Smooth muscle cell of trachea (primary cell): ENCODE measurements around the gene C9orf153. TPM values are rescaled to one million over a fixed set of nuclear protein-coding genes. Genes with fewer than 3 reads are reported as not detected.

Source experiments
- total RNA-seq: library from RNA; depleted of rRNA; stranded (reverse); fragments of >200 nt; gene quantifications from 2 replicates; pipeline ENCODE4 v1.2.1, GENCODE V29; 2014

The C9orf153 gene
- 0.15 and 0.50 TPM in 2 replicates for total RNA-seq

DNA sequence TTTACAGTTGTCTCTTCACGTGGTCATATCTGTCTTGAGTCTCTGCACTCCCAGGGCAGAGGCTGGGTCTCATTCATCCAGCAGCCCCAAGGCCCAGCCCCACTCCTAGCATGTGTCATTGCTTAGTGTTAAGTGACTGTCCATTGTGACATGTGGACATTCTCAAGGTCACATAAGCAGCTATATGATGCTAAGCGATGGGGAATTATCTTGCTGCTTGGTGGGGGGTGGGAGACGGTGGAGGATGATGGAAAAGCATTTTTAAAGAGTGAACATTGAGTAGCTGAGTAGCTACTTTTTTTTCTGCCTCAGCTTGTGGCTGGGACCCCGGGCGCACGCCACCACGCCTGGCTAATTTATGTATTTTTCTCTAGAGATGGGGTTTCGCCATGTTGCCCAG is at the start of gene C9orf153:
C9orf153 (minus strand) TSS at position 101 of the 400 bp plus-strand sequence. CDS start 30,054 bp downstream, outside the sequence.

DNA sequence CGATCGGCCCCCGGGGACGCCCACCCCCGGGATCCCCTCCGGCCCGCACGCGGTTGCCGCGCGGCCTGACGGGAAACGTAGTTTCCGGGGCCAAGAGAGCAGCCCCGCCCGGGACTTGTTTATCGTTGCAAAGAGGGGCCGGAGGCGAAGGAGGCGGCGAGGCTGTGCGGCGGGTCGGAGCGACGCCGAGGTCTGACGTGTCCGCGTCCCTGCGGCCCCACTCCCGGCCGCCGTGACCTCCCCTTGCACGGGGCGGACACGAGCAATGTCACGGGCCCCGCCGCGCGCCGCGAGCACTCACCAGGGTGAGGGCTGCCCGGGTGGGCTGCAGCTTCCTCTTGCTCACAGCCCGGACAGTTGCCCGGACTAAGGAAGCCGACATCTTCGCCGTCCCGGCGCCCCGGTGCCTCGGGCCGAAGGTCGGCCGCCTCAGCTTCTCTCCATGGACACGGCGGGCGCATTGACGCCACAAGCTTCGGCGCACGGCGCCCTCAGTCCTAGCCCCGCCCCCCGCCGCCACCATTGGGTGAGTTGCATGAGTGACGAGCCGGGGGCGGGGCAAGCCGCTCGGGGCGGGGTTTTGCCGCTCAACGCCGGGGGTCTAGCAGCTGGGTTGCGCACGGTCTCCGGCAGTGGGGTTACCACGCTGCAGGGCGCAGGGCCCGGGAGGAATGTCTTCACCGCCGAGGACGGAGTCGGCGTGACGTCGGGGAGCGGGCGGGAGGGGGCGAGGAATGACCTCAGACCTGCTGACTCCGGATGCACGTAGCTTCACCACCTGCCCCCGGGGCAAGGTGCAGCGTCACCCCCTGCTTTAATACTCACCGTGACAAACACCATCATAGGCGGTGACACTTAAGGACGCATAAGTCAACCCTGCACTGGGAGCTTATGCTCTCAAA is 22.9 kb upstream of the C9orf153 start, which contains the start of gene ISCA1:
ISCA1 (minus strand) TSS at position 462 of the 902 bp plus-strand sequence; CDS start at position 382, 80 bp downstream.

Other genes with a start within 250 kb of the C9orf153 start
- 50.2 and 54.6 TPM in 2 replicates for gene GOLM1, start 160.1 kb downstream of the C9orf153 start, total RNA-seq
- gene ISCA1, start 22.9 kb upstream of the C9orf153 start, total RNA-seq = 19.5 and 22.8 TPM in 2 replicates
- gene TUT7, start 94.8 kb upstream of the C9orf153 start, total RNA-seq = 47.7 and 54.7 TPM in 2 replicates